HepG2 (cell line): ENCODE measurements around the gene LMTK2. TPM values are rescaled to one million over a fixed set of nuclear protein-coding genes. Genes with fewer than 3 reads are reported as not detected.
A peak's percentile ranks its signal among the peaks of the same experiment; 100 is the strongest.

Experiments used
- AFF4 ChIP-seq: sonication (generic); formaldehyde crosslinking; IDR thresholded peaks from 2 replicates; pipeline ENCODE4 v1.4.0; 2020; ENCODE audit warnings: missing genetic modification reagents
- CREB1 ChIP-seq, 2 experiments: fragments of 450-650 bp in 1 of 2; IDR thresholded peaks; 2 replicates each; pipeline ENCODE4 v1.6.1; 2016 to 2017; ENCODE audit warnings: control low read depth in 1 of 2, mild to moderate bottlenecking in 1 of 2, missing compliant biosample characterization in 1 of 2, missing genetic modification characterization in 1 of 2
- ESRRA ChIP-seq: sonication (generic); formaldehyde crosslinking; IDR thresholded peaks from 2 replicates; pipeline ENCODE4 v1.5.1; 2020; ENCODE audit warnings: mild to moderate bottlenecking, low read depth, missing genetic modification reagents
- GFI1 ChIP-seq: sonication (generic); formaldehyde crosslinking; IDR thresholded peaks from 2 replicates; pipeline ENCODE4 v1.5.0; 2020; ENCODE audit warnings: missing genetic modification reagents, mild to moderate bottlenecking, borderline replicate concordance
- HNRNPH1 ChIP-seq: fragments of 200-400 bp; formaldehyde crosslinking; optimal IDR thresholded peaks from 2 replicates; pipeline ENCODE3; 2017; ENCODE audit warnings: mild to moderate bottlenecking, low read depth, low read length
- KDM1A ChIP-seq: IDR thresholded peaks from 2 replicates; pipeline ENCODE4 v1.6.1; 2016; ENCODE audit warnings: missing compliant biosample characterization
- KDM3A ChIP-seq: IDR thresholded peaks from 2 replicates; pipeline ENCODE4 v1.6.1; 2018; ENCODE audit warnings: low read depth, missing compliant biosample characterization
- MTF1 ChIP-seq: sonication (generic); formaldehyde crosslinking; IDR thresholded peaks from 2 replicates; pipeline ENCODE4 v1.5.0; 2020; ENCODE audit warnings: missing genetic modification reagents
- MXI1 ChIP-seq: IDR thresholded peaks from 3 replicates; pipeline ENCODE4 v1.6.1; 2012; ENCODE audit warnings: low read depth, low read length, inconsistent platforms, borderline replicate concordance
- TCF12 ChIP-seq, 2 experiments: fragments of 450-650 bp in 1 of 2; sonication (generic) in 1 of 2; formaldehyde crosslinking in 1 of 2; IDR thresholded peaks; 2 replicates each; pipeline versions ENCODE4 v1.6.1 to v1.8.0; 2017 to 2022; ENCODE audit warnings: antibody characterized with exemption in 1 of 2, mild to moderate bottlenecking in 1 of 2, missing genetic modification reagents in 1 of 2, moderate library complexity in 1 of 2
- ZBTB8A ChIP-seq: sonication (generic); formaldehyde crosslinking; IDR thresholded peaks from 2 replicates; pipeline ENCODE4 v1.4.0; 2020; ENCODE audit warnings: mild to moderate bottlenecking, low read depth, missing genetic modification reagents, borderline replicate concordance
- ZFX ChIP-seq: sonication (generic); formaldehyde crosslinking; IDR thresholded peaks from 2 replicates; pipeline ENCODE4 v1.4.0; 2020; ENCODE audit warnings: mild to moderate bottlenecking, low read depth, missing genetic modification reagents, moderate library complexity
- ZKSCAN5 ChIP-seq: sonication (generic); formaldehyde crosslinking; IDR thresholded peaks from 2 replicates; pipeline ENCODE4 v1.5.1; 2020; ENCODE audit warnings: mild to moderate bottlenecking, missing genetic modification reagents
- ZNF143 ChIP-seq: sonication (generic); formaldehyde crosslinking; IDR thresholded peaks from 2 replicates; pipeline ENCODE4 v1.4.0; 2020; ENCODE audit warnings: missing genetic modification reagents
- ZNF180 ChIP-seq: sonication (generic); formaldehyde crosslinking; IDR thresholded peaks from 2 replicates; pipeline ENCODE4 v1.4.0; 2020; ENCODE audit warnings: low read depth, missing genetic modification reagents, borderline replicate concordance
- ZNF224 ChIP-seq: sonication (generic); formaldehyde crosslinking; IDR thresholded peaks from 2 replicates; pipeline ENCODE4 v1.5.0; 2020; ENCODE audit warnings: mild to moderate bottlenecking, missing genetic modification reagents
- ZNF264 ChIP-seq: sonication (generic); formaldehyde crosslinking; IDR thresholded peaks from 2 replicates; pipeline ENCODE4 v1.4.0; 2020; ENCODE audit warnings: missing genetic modification reagents
- ZNF329 ChIP-seq: sonication (generic); formaldehyde crosslinking; IDR thresholded peaks from 2 replicates; pipeline ENCODE4 v1.9.0; 2021; ENCODE audit warnings: low read depth, mild to moderate bottlenecking, missing genetic modification reagents
- ZNF337 ChIP-seq: sonication (generic); formaldehyde crosslinking; IDR thresholded peaks from 2 replicates; pipeline ENCODE4 v1.5.1; 2020; ENCODE audit warnings: missing genetic modification reagents, low read depth, mild to moderate bottlenecking, borderline replicate concordance
- ZNF441 ChIP-seq: sonication (generic); formaldehyde crosslinking; IDR thresholded peaks from 2 replicates; pipeline ENCODE4 v1.7.0; 2021; ENCODE audit warnings: missing genetic modification reagents, borderline replicate concordance
- ZNF549 ChIP-seq: sonication (generic); formaldehyde crosslinking; IDR thresholded peaks from 2 replicates; pipeline ENCODE4 v1.5.0; 2020; ENCODE audit warnings: missing genetic modification reagents
- ZNF557 ChIP-seq: sonication (generic); formaldehyde crosslinking; IDR thresholded peaks from 2 replicates; pipeline ENCODE4 v1.4.0; 2020; ENCODE audit warnings: missing genetic modification reagents
- ZNF619 ChIP-seq: sonication (generic); formaldehyde crosslinking; IDR thresholded peaks from 2 replicates; pipeline ENCODE4 v1.4.0; 2020; ENCODE audit warnings: mild to moderate bottlenecking, missing genetic modification reagents
- ZNF709 ChIP-seq: sonication (generic); formaldehyde crosslinking; IDR thresholded peaks from 2 replicates; pipeline ENCODE4 v1.5.0; 2020; ENCODE audit warnings: mild to moderate bottlenecking, missing genetic modification reagents
- polyA plus RNA-seq, 8 experiments: library from polyadenylated mRNA; depleted of rRNA in 3 of 8; stranded (reverse) in 7 of 8; unstranded in 1 of 8; fragments of >200 nt; fragmentation: Illumina TruSeq in 4 of 8; extraction: Trizol in 4 of 8; gene quantifications; 2 replicates each; pipeline versions ENCODE4 v1.2.1 to v1.2.3, GENCODE V29; 2011 to 2016; ENCODE audit warnings: low read depth in 4 of 8, missing spikeins in 1 of 8, mixed read lengths in 1 of 8; ENCODE audit not compliant: insufficient read depth in 1 of 8
- total RNA-seq, 5 experiments: library from RNA; depleted of rRNA; stranded (reverse); fragments of >200 nt; fragmentation: Illumina TruSeq; extraction: Trizol; gene quantifications; 2 replicates each; pipeline ENCODE4 v1.2.3, GENCODE V29; 2016; ENCODE audit warnings: low read depth in 1 of 5
- TF ChIP-seq, protein P1 (sequence below): sonication (generic); formaldehyde crosslinking; IDR thresholded peaks from 2 replicates; pipeline ENCODE4 v1.4.0; 2020; ENCODE audit warnings: mild to moderate bottlenecking, low read depth, missing genetic modification reagents
- TF ChIP-seq, protein P2 (sequence below): sonication (generic); formaldehyde crosslinking; IDR thresholded peaks from 2 replicates; pipeline ENCODE4 v1.5.0; 2020; ENCODE audit warnings: mild to moderate bottlenecking, missing genetic modification reagents

The LMTK2 gene
- total and polyA plus RNA-seq, 2 of the 13 experiments (the other 11 are each of a cell fraction or from before 2014, with no cell fraction given) = 9.5 to 11.7 TPM

DNA sequence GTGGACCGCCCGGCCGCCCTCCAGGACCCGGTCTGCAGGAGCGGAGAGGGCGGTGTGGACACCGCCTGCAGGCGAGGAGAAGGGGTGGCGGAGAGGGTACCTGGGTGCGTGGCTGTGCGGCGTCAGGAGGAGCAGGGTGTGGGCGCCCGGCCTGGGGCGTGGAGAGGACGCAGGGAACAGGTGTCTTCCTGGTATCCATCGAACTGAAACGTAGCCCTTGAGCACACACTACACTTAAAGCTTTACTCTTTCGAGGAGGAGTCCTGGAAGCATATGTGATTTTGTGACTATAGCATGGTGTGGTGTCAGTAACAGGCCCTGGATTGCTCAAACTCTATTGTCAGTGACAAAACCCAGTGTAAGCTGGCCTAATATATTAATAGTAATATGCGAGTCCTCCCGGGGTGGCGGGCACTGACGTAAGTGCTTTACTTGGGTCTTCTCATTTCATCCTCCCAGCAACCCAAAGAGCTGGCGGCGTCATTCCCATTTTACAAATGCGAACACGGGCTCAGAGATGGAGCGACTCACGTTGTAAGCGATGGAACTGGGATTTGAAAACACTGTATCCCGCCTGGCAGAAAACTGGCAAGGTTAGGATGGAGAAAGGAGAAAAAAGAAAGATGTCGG lies 145.9 kb downstream of the LMTK2 start (continued):
- TF ChIP-seq ZKSCAN5 (no peak), ZFX (peak; percentile 46), MTF1 (CRISPR knock-in tag) (no peak), KDM1A (no peak), ZNF143 (CRISPR knock-in tag) (no peak), MXI1 (no peak), HNRNPH1 (no peak), ZNF557 (CRISPR knock-in tag) (no peak), ZNF264 (CRISPR knock-in tag) (no peak), ZNF337 (CRISPR knock-in tag) (no peak), AFF4 (CRISPR knock-in tag) (no peak), ZBTB8A (CRISPR knock-in tag) (no peak), ZNF709 (CRISPR knock-in tag) (no peak), ZNF329 (CRISPR knock-in tag) (no peak), ZNF441 (CRISPR knock-in tag) (no peak), ZNF619 (no peak), CREB1 (IDR thresholded peaks at IDR 0.05) (no peak), CREB1 (CRISPR knock-in tag; IDR thresholded peaks at IDR 0.05) (peak; percentile 32; the same call in 1 of the 2 replicates), ZNF549 (no peak), ESRRA (no peak), KDM3A (0 out of 2 replicates have a peak, but pooled peaks have one; percentile 11), ZNF180 (CRISPR knock-in tag) (no peak), ZNF224 (no peak), TCF12 (IDR thresholded peaks at IDR 0.05) (no peak), TCF12 (CRISPR knock-in tag; IDR thresholded peaks at IDR 0.05) (no peak), GFI1 (CRISPR knock-in tag) (no peak)
- TF ChIP-seq, protein P1, sequence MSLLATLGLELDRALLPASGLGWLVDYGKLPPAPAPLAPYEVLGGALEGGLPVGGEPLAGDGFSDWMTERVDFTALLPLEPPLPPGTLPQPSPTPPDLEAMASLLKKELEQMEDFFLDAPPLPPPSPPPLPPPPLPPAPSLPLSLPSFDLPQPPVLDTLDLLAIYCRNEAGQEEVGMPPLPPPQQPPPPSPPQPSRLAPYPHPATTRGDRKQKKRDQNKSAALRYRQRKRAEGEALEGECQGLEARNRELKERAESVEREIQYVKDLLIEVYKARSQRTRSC (CRISPR knock-in tag) = no peak
- TF ChIP-seq, protein P2, sequence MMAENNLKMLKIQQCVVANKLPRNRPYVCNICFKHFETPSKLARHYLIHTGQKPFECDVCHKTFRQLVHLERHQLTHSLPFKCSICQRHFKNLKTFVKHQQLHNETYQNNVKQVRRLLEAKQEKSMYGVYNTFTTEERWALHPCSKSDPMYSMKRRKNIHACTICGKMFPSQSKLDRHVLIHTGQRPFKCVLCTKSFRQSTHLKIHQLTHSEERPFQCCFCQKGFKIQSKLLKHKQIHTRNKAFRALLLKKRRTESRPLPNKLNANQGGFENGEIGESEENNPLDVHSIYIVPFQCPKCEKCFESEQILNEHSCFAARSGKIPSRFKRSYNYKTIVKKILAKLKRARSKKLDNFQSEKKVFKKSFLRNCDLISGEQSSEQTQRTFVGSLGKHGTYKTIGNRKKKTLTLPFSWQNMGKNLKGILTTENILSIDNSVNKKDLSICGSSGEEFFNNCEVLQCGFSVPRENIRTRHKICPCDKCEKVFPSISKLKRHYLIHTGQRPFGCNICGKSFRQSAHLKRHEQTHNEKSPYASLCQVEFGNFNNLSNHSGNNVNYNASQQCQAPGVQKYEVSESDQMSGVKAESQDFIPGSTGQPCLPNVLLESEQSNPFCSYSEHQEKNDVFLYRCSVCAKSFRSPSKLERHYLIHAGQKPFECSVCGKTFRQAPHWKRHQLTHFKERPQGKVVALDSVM (CRISPR knock-in tag) = no peak
